LoVo (cell line): ENCODE measurements around the gene SLC30A2.
A peak's percentile ranks its signal among the peaks of the same experiment; 100 is the strongest.
"Not testable (repeated sequence)": the region's sequence is repeated elsewhere in the genome, so short reads cannot be mapped to it uniquely, and the experiment has no call there.

Experiments
- DNase-seq: peaks from one replicate; pipeline ENCODE4 v3.0.0-alpha.2; 2016; ENCODE audit warnings: low spot score

Gene SLC30A2, protein sequence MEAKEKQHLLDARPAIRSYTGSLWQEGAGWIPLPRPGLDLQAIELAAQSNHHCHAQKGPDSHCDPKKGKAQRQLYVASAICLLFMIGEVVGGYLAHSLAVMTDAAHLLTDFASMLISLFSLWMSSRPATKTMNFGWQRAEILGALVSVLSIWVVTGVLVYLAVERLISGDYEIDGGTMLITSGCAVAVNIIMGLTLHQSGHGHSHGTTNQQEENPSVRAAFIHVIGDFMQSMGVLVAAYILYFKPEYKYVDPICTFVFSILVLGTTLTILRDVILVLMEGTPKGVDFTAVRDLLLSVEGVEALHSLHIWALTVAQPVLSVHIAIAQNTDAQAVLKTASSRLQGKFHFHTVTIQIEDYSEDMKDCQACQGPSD

DNA sequence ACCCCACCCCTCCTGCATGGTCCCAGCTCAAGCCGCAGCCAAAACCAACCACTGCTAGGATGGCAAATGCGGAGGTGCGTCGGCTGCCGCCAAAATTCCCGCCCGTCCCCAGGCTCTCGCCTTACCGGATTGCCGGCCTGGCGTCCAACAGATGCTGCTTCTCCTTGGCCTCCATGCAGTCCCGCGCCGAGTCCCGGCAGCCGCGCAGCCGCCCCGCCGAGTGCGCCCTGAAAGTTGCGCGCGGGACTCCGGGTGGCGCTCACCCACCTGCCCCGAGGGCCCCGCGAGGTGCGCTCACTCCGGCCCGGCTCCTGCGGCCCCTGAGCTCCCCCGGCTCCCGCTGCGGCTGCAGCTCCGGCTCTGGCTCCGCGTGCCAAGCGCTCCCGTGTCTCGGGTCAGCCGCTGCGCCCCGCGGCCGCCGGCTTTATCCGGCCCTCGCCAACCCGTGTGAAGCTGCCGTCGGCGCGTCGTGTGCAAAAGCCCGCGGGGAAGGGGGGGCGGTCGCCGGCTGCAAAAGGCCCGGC, at the start of gene SLC30A2:
SLC30A2 (minus strand) TSS at position 397 of the 524 bp plus-strand sequence; CDS start at position 175, 222 bp downstream.
- no peak for DNase-seq

DNA sequence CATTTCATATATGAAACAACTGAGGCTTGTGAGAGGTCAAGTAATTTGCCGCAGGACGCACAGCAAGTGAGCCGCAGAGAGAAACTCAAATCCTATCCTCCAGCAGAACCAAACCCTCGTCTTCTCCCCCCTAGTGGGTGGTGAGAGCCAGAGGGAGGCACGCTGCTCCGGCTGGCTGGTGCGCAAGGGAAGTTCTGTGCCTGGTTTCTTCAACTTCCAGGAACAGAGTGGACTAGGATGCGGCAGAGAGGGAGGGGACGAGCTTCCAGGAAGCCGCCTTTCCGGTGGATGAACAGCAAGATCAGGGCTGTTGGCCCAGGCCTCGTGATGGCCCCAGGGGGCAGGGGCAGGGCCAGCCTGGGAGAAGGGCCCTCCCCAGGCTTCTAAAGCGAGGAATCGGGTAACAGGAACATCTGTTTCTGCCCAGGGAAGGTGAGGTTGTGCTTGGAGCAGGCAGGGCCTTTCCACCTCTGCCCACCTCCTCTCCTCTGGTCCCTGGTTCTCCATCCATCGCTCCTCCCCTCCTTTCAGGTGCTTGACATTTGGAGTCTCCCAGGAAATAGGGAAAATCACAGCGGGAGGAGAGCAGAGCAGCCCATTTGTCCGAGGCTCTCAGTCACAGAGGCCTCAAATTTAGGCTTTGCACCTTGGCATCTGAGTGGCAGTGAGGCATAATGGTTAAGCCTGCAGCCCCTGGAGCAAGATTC, 48.9 kb upstream of the SLC30A2 start:
- DNase-seq: no peak

DNA sequence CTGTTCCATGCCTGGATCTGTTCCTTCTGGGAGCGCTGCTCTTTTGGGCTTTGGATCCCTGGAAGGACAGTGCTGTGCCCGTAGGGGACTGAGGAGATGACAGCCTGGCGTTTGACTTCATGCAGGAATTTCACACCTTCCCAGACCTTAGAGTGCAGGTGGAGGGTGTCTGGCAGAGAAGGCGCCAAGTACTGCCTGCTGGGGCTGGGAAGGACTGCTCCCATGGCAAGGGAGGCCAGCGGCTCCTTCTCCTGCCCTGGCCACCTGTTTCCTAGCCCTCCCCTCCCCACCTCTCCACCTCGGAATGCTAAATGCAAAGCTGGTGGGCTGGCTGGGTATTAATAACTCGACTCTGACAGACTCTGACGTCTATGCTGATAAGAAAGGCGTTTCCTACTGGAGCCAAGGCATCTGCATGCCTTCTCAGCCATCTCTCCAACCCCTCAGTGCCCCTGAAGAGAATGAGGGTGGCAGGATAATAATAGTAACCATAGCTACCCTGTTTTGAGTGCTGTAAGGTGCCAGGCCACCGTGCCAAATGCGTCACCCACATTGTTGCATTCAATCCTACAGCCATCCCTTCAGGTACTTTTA, 48.3 kb upstream of the SLC30A2 start:
- no peak for DNase-seq

DNA sequence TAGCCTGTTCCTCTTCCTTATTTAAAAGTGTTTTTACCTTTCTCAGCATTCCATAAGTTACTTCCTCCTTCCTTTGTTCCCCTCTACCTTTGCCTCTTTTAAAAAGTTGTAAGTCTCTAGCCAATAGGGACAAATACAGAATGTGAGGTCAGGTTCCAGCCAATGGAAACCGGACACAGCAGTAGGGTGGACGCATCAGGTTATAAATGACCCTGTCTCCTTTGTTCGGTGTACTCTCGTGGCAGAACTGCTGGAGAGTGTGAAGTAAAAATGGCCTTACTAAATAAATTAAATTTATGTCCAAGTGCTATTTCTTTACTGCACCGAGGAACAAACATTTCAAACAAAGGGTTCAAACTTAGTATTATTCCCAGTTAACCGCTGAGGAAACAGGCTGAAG, 47.7 kb upstream of the SLC30A2 start:
- DNase-seq: not testable (repeated sequence)

DNA sequence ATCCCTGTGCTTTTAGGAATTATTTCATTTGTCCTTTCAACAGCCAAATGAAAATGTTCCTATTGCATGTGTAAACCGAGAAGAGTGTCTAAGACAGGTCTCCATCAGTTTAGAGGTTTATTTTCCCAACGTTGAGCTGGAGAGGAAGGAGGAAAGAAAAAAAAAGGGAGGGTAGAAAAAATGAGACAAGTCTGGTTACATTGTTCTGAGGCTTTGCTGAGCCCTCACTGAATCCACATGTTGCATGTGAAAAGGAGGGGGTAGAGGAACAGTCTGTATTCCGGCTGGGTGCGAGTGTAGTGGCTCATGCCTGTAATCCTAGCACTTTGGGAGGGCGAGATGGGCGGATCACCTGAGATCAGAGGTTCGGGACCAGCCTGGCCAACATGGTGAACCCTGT, 46.5 kb upstream of the SLC30A2 start:
- DNase-seq: no peak

DNA sequence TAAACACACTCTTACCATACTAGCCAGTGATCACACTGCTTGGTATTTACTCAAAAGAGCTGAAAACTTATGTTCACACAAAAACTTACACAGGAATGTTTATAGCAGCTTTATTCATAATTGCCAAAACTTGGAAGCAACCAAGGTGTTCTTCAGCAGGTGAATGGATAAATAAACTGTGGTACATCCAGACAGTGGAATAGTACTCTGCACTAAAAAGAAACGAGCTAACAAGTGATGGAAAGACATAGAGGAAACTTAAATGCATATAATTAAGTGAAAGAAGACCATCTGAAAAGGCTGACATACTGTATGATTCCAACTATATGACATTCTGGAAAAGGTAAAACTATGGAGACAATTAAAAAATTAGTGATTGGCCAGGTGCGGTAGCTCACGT, 45.0 kb upstream of the SLC30A2 start:
- DNase-seq: no peak

DNA sequence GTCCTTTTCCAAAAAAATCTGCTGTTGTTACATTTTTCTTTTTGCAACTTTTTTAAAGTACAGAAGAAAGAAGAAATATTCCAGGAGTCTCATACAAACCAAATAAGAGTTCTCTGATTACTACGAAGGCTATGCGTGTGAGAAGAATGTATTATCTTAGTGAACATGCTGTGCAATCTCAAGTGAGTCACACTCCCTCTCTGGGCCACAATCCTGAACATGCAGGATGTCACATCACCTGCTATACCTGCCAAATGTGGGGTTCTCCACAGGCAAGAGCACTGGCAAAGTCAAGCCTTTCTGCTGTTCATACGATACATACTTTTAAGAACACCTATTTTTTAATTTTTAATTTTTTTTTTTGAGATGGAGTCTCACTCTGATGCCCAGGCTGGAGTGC, 43.2 kb upstream of the SLC30A2 start:
- DNase-seq: no peak

DNA sequence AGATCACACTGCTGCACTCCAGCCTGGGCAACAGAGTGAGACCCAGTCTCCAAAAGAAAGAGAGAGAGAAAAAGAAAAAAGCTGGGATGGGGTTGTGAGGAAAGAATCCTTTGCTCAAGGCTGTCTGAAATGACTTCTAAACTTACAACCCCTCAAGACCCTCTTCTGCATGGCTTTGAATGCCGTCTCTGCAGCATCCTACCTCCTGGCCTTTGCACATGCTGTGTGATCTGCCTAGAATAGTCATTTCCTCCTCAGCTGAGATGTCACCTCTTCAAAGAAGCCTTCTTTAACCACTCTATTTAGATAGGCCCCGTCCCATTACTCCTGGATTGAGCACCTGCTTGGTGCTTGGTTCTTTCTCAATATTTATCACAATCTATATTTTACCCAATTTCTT, 38.9 kb upstream of the SLC30A2 start:
- DNase-seq: no peak

DNA sequence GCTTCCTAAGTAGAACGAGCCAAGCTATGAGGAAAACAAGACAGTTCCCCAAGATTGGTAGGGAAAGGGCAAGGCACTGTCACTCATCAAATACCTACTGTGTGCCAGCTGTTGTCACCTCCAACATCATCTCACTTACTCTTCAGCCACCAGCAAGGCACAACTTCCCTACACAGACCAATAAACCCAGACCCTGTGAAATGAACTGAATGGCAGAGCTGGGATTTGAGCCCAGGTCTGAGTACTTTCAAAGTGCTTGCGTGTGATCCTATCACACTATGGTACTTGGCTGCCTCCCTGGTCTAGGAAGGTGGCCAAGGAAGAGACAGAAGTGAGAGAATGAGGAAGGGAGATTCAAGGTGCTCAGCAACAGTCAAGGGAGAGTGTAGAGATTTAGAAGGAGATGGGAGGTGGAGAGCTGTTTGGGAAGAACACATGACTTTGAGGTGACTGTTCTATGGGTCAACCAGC, 38.2 kb upstream of the SLC30A2 start:
- DNase-seq: no peak

DNA sequence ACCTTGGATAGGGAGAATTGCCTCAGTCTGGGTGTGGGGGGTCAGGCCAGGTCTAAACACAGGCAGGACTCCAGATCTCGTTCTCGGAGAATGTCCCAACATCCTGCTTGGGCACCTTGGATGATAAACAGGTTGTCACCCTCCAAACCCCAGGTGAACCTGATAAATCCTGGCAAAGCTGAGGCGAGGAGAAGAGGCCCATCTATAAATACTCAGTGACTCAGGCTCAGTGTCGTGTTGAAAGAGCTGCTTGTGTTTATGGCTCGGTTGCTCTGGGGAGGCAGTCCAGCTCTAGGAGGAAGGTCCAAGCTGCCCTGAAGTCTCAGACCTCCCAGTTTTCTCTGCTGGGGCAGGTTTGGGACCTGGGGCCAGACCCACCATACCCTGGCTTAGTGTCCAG, 37.3 kb upstream of the SLC30A2 start:
- peak; percentile 24 for DNase-seq

DNA sequence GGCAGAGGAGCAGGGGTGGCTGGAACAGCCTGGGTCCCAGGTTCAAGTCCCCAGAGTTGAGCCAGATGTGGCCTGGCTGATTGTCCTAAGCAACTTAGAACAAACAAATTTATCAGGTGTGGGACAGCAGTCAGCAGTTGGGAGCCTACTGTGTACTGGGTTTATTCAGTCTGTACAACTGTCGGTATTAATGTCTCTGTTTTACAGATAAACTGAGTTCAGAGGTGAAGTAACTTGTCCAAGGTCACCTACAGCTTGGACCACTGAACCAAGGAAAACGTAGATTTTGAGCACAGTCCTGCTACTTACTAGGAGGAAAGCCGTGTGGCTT, 36.1 kb upstream of the SLC30A2 start:
- no peak for DNase-seq

DNA sequence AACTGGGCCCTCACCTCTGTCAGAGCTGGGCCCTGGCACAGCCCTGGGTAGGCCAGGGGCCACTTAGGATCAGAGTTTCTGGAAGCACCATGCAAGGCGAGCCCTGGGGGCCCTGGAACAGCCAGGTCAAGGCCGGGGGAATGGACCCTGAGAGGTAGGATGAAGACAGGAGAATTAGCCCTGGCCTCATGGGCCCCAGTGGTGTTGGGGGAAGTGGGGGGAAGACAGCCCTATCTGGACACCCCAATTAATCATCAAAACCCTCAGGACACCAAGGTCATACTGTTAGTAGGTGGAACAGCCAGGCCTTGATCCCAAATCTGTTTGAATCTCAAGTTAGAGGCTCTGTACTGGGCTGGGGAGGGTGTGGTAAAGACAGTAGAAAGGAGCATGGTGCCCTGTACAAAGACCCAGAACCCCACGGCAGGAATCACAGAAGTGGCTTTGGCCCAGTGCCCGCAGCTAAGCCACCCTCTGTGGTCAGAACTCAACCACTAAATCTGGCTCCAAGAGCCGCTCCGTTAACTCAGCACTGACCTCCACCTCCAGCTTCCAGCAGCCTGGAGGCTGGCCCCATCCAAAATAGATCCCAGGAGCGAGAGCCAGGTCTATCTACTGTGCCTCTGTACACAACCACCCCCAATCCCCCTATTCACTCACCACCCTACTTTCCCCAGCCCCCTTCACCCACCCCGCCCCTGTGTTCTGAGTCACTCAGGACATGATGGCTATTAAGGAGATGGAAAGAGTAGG, 35.5 kb upstream of the SLC30A2 start:
- DNase-seq: no peak

DNA sequence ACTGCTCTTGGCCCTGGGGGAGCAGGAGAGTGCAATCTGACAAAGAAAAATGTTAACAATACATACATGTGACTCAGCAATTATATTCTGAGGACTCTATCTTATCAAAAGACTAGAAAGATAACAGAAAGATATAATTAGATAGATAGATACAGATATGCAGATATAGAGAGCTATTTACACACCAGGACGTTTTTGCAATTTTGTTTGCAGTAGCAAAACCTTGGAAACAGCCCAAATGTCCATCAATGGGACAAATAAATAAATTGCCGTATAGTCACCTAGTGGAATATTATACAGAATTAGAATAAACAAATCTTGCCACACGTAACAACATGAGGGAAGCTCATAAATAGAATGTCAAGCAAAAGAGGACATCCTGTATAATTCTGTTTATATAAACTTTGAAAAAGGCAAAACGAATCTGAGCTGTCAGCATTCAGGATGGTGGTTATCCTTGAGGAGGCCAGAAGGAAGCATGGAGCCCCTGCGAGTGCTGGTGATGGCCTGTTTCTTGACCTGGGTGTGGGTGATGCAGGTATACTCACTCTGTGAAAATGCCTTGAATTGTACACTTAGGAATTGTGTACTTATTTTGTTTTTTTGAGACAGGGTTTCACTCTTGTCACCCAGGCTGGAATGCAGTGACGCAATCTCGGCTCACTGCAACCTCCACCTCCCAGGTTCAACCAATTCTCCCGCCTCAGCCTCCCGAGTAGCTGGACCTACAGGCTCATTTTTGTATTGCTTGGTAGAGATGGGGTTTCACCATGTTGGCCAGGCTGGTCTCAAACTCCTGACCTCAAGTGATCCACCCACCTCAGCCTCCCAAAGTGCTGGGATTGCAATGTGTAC, 34.3 kb upstream of the SLC30A2 start:
- no peak for DNase-seq

DNA sequence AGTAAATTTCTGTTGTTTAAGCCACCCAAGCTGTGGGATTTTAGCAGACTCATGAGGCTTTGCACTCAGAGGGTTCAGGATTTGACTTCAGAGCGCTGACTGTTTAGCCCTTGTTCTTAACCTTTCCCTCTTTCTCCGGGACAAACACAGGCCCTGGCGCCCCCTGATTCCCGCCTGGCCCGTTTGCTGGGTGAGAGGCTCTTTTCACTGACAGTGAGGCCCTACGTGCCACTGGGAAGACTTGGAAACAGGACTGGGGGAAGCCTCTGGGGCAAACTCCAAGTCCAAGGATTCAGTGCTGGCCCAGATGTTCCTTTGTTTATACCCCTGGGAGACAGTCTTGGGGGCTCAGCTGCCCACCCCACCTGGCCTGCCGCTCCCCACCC, 33.3 kb upstream of the SLC30A2 start:
- DNase-seq: no peak

DNA sequence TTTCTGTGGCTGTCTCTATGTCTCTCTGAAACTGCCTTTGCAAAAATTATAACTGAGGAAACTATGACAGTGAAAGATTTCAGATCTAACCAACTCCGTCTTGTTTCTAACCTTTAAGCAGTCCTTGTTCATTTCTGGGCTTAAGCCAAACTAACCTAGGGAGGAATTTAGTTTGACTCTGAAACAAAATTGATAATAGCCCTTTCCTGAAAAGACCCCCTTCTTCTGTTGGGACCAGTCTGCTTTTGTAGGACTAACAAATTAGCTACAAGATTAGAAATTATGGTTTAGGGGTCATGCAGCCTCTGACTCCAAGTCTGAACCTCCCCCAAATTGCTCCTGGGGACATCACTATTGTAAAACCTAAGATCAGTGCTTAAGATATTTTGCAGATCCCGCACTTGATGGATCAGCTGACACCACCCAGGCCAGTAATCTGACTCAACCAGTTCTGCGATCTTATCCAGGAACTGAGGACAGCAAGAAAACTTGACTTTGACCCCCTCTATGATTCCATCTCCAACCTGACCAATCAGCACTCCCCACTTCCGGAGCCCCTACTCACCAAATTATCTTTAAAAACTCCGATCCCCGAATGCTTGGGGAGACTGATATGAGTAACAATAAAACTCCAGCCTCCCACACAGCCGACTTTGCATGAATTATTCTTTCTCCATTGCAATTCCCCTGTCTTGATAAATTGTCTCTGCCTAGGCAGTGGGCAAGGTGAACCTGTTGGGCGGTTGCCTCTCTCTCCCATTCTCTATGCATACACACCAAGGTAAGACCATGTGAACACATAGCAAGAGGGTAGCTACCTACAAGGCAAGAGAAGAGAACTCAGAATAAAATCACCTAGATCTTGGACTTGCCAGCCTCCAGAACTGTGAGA, 32.6 kb upstream of the SLC30A2 start:
- peak; percentile 44 for DNase-seq

DNA sequence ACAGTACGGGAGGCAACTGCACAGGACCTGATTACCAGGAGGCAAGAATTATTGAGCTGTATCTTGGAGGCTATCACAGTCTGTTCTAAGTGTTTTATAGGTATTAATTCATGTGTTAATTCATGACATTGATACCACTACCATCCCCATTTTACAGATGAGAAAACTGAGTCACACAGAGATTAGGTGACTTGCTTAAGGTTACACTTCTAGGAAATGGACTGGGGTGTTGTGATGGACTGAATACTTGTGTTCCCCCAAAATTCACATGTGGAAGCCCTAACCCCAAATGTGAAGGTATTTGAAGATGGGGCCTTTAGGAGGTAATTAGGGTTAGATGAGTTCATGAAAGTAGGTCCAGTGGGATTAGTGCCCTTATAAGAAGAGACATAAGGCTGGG, 31.6 kb upstream of the SLC30A2 start:
- DNase-seq: no peak

DNA sequence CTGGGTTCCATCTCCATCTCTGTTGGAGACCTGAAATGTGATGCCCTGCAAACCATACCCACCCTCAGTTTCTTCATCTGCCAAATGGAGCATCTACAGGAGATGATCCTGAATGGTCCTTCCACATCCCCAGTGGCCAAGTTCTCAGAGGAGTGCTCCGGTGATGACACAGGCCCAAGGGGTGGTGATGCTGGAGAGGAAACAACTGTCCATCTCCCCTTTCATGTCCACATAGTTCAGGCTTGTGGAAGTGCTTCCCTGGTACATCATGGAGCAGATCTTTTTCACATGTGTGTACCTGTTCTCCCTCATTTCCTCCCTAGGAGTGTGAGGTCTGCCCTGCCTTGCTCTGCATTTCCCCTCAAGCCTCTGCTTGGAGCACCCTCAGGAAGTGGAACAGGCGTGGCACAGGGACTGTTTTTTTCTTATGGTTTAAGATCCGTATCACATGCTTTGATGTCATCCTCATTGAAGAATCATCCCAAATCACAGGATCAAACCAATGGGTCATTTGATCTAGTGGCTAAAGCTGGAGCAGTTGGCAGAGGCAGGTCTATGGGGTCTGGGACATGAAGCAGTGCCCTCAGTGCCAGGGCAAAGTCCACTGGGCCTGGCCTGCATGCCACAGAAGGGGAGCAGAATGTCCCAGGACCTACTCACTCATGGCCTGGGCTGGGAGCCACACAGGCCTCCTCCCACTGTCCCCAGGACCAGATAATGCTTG, 29.7 kb upstream of the SLC30A2 start:
- peak; percentile 41 for DNase-seq

DNA sequence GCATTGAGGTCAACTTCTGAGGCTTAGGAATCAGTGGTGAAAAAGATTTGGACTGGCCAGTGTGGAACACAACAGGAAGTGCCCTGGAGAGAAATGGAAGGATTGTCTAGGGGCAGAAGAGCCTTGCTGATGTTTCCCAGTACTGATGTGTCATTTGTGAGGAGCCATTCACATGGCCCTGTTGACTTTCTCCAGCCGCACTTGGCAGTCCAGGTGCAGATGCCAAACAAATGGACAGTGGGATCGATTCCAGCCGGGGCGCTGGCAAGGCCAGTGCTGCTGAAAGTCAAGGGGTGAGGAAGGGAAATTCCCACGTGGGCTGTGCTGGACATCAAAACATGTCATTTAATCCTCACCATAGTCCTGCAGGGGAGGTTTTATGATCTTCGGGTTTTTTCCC, 26.4 kb upstream of the SLC30A2 start:
- no peak for DNase-seq

DNA sequence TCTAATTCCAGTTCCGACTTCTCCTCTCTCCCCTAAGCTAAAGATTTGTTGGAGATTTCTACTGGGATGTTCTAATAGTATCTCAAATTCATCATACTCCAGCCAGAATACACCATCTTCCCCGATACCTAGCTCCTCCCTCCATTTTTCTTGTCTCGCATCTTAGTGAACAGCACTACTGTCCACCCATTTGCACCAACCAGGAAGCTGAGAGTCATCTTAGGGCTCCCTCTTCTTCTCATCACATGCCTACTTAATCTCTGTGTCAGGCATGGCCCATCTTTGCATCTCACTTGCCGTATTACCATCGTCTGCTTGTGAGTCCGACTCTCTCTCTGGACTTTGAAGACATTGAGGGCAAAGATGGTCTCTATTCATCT, 25.0 kb upstream of the SLC30A2 start:
- no peak for DNase-seq
